ENCODE measurements around the gene APOB.

The APOB gene

DNA sequence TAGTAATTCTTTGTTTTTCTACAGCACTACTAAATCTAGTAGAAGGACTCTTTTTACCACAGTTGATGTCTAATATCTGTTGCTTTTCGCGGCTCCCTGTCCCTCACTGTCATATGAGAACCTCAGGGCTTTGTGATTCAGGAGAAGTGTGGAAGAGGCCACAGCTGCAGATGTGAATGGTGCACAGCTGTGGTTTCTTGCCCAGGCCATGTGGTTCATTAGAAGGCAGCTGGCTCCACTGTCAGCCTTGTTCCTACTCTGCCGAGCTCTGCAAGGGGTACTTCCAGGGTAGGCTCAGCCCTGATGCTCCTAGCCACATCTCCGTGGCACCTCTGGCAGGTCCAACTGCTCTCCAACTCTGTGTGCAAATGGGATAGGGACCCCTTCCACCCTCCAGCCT is 83.9 kb downstream of the APOB start:
- Histone ChIP-seq H3K9ac (no peak overlapping the region), H4K20me1 (ENCODE audit: insufficient read depth) (no peaks in the 10 kb centered on the region), H3K36me3 (ENCODE audit: insufficient read depth) (no peaks in the 10 kb centered on the region), H2AFZ (ENCODE audit: low read depth) (no peak overlapping the region), H3K4me2 (peak overlapping the region; percentile 43; the same call in 1 of the 2 replicates), H3K27ac (no peak overlapping the region; the same call in 1 of the 2 replicates), H3K4me1 (ENCODE audit: low read depth, poor library complexity, severe bottlenecking) (peaks cover 43% of the 10 kb centered on the region), H3K4me3 (IDR thresholded peaks at IDR 0.05; ENCODE audit: insufficient read depth, low read depth, low read length) (no peak overlapping the region), H3K27me3 (ENCODE audit: insufficient read depth, low read depth) (no peaks in the 10 kb centered on the region), H3K79me2 (ENCODE audit: insufficient read depth, low read depth) (no peaks in the 10 kb centered on the region)
- TF ChIP-seq, protein P1, sequence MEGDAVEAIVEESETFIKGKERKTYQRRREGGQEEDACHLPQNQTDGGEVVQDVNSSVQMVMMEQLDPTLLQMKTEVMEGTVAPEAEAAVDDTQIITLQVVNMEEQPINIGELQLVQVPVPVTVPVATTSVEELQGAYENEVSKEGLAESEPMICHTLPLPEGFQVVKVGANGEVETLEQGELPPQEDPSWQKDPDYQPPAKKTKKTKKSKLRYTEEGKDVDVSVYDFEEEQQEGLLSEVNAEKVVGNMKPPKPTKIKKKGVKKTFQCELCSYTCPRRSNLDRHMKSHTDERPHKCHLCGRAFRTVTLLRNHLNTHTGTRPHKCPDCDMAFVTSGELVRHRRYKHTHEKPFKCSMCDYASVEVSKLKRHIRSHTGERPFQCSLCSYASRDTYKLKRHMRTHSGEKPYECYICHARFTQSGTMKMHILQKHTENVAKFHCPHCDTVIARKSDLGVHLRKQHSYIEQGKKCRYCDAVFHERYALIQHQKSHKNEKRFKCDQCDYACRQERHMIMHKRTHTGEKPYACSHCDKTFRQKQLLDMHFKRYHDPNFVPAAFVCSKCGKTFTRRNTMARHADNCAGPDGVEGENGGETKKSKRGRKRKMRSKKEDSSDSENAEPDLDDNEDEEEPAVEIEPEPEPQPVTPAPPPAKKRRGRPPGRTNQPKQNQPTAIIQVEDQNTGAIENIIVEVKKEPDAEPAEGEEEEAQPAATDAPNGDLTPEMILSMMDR (conservative IDR thresholded peaks at IDR 0.05; ENCODE audit: low read depth, low read length) = no peak

DNA sequence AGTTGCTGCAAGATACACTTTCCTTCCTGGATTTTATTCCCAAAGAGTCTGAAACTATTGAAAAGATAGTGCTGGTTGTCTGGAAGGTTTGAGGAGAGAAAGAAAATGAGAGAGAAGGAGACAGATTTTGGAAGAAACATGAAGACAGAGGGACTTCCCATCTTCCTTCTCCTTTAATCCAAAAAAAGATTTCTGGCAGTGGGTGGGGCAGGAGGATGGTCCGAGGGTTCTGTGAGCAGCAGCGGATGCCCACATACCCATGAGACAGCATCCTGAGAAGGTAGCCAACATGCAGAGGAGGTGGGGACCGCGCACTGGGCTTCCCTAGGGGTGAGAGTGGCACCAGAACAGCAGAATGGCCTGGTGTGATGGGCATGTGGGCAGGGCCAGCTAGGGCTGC is 84.6 kb downstream of the APOB start:
- Histone ChIP-seq H3K4me1 (ENCODE audit: low read depth, poor library complexity, severe bottlenecking) (peaks cover 35% of the 10 kb centered on the region), H3K9ac (no peak overlapping the region), H3K27ac (no peak overlapping the region; the same call in 1 of the 2 replicates), H3K36me3 (ENCODE audit: insufficient read depth) (no peaks in the 10 kb centered on the region), H3K4me3 (IDR thresholded peaks at IDR 0.05; ENCODE audit: insufficient read depth, low read depth, low read length) (no peak overlapping the region), H2AFZ (ENCODE audit: low read depth) (no peak overlapping the region), H3K27me3 (ENCODE audit: insufficient read depth, low read depth) (no peaks in the 10 kb centered on the region), H4K20me1 (ENCODE audit: insufficient read depth) (no peaks in the 10 kb centered on the region), H3K4me2 (0 out of 2 replicates have a peak overlapping the region, but pooled peaks have one; percentile 43), H3K79me2 (ENCODE audit: insufficient read depth, low read depth) (no peaks in the 10 kb centered on the region)
- TF ChIP-seq, protein P1 (conservative IDR thresholded peaks at IDR 0.05; ENCODE audit: low read depth, low read length) = no peak

DNA sequence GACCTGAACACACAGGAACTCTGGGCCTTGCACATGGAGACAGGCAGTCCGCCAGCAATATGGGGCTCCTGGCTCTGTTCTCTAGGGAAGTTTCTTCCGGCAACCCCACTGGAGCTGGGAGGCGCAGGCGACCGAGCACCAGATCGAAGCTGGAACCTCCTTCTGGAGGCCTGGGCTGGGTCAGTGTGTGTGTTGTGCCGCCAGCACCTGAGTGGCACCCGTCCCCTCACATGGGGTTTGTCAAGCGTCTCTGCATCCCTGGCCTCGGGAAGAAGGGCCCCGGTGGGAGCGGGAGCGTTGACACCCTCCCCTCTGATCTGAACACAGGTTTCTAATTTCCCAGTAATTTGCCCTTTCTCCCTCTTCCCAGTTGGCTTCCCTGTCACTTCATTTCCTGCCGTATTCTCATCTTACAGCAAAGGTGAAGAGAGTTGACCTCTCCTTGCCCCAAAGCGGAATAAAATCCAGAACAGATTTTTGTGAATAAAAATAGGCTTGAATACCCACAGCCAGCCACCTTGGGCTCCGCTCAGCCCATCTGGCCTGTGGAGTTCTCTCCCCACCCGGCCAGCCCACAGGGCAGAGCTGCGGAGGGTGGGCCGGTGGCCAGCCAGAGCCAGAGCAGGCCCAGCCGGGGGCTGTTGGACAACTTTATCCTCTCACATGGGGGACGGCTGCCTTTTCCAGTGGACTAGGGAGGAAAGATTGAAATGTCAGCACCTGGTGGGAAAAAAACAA is 85.9 kb downstream of the APOB start:
- H4K20me1 ChIP-seq (ENCODE audit: insufficient read depth) = no peaks in the 10 kb centered on the region
- no peak overlapping the region for H3K27ac ChIP-seq
- H3K9ac ChIP-seq = no peak overlapping the region
- H2AFZ ChIP-seq (ENCODE audit: low read depth) = no peak overlapping the region
- H3K4me3 ChIP-seq (IDR thresholded peaks at IDR 0.05; ENCODE audit: insufficient read depth, low read depth, low read length) = no peak overlapping the region
- H3K36me3 ChIP-seq (ENCODE audit: insufficient read depth) = no peaks in the 10 kb centered on the region
- no peak overlapping the region for H3K4me2 ChIP-seq
- TF ChIP-seq, protein P1 (conservative IDR thresholded peaks at IDR 0.05; ENCODE audit: low read depth, low read length) = no peak
- no peaks in the 10 kb centered on the region for H3K79me2 ChIP-seq (ENCODE audit: insufficient read depth, low read depth)
- H3K27me3 ChIP-seq (ENCODE audit: insufficient read depth, low read depth) = no peaks in the 10 kb centered on the region
- peaks cover 23% of the 10 kb centered on the region for H3K4me1 ChIP-seq (ENCODE audit: low read depth, poor library complexity, severe bottlenecking)

DNA sequence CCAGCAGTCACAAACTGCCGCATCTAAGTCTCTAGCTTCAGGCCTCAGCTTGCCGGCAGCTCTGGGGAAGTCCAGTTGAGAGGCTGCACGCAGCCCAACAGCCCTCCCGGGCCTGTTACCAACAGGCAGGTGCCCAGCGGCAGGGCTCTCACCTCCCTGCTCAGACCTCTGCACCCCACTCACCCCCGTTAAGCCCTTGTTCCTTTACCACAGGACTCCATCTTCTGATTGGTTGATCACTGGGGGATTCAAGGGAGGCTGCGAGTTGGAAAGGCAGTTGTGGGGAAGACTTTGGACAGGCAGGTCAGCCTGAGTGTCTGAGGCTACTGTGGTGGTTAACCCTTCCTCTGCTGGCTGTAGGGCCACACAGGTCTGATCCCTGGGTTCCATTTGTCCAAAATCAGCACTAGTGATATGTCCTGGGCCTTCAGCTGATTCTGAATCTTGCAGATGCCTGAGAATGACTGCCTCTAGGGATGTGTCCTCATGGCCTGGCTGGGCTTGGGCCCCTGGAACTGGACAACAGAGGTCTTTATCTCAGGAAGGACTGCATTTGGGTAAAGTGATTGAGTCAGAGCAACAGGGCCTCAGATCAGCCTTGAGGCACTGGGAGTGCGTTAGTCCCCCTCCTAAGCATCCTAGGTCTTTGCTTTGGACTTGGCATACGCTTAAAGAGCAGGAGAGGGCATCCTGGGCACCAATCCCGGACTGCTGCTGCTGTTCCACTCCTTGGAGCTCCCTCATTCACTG is 88.4 kb downstream of the APOB start:
- TF ChIP-seq, protein P1 (conservative IDR thresholded peaks at IDR 0.05; ENCODE audit: low read depth, low read length) = no peak
- Histone ChIP-seq H3K27me3 (ENCODE audit: insufficient read depth, low read depth) (no peaks in the 10 kb centered on the region), H3K4me2 (no peak overlapping the region), H3K27ac (no peak overlapping the region), H3K4me1 (ENCODE audit: low read depth, poor library complexity, severe bottlenecking) (peaks cover 15% of the 10 kb centered on the region), H3K36me3 (ENCODE audit: insufficient read depth) (no peaks in the 10 kb centered on the region), H2AFZ (ENCODE audit: low read depth) (no peak overlapping the region), H3K79me2 (ENCODE audit: insufficient read depth, low read depth) (no peaks in the 10 kb centered on the region), H4K20me1 (ENCODE audit: insufficient read depth) (no peaks in the 10 kb centered on the region), H3K9ac (no peak overlapping the region), H3K4me3 (IDR thresholded peaks at IDR 0.05; ENCODE audit: insufficient read depth, low read depth, low read length) (no peak overlapping the region)
